GM13977 (cell line): ENCODE results near the gene AGRN.

ENCODE experiments used
- DNase-seq: peaks from one replicate; pipeline ENCODE4 v3.0.0; 2012; ENCODE audit warnings: low spot score
- CTCF ChIP-seq: IDR thresholded peaks from 2 replicates; pipeline ENCODE4 v1.5.1; 2012; ENCODE audit warnings: mild to moderate bottlenecking, control low read depth; ENCODE audit not compliant: insufficient read depth; ENCODE audit errors: extremely low read depth, missing control alignments
- in situ Hi-C: fragments of 300-500 bp; cut with MboI; formaldehyde crosslinking; loops from one replicate; pipeline ENCODE4 v1.12.0; 2022; ENCODE audit warnings: low sequenced_read_pairs, low pct_unique_long_range_greater_than_20kb, mixed read lengths, inconsistent platforms; ENCODE audit not compliant: unreplicated experiment

AGRN gene

GRCh38 chr1:1019122-1019999 lies 559 bp upstream of the AGRN start:
- TF ChIP-seq CTCF = peak; percentile 77

GRCh38 chr1:1020415-1021009 lies 592 bp downstream of the AGRN start:
- DNase-seq = peak; percentile 66
- in situ Hi-C loops = no loop called here
- TF ChIP-seq CTCF = no peak

More at GRCh38 chr1:1019122-1019999, 559 bp upstream of the AGRN start:
- DNase-seq = peak; percentile 97
- in situ Hi-C loops = no loop called here

GRCh38 chr1:1021010-1021919 lies 1.3 kb downstream of the AGRN start:
- in situ Hi-C loops = no loop called here
- no peak for TF ChIP-seq CTCF
- no peak for DNase-seq

GRCh38 chr1:1021920-1022259 lies 2.0 kb downstream of the AGRN start:
- no peak for DNase-seq
- no peak for TF ChIP-seq CTCF
- in situ Hi-C loops = no loop called here

GRCh38 chr1:1022302-1023009 lies 2.5 kb downstream of the AGRN start:
- TF ChIP-seq CTCF = no peak
- in situ Hi-C loops = no loop called here

GRCh38 chr1:1023700-1024099 lies 3.8 kb downstream of the AGRN start:
- in situ Hi-C loops = no loop called here
- TF ChIP-seq CTCF = no peak
- DNase-seq = no peak

More at GRCh38 chr1:1022302-1023009, 2.5 kb downstream of the AGRN start:
- DNase-seq = no peak
